Stimulated activated CD4-positive, alpha-beta T cell treated with anti-CD3 and anti-CD28 coated beads, Interleukin-1b, Interleukin-23, amount 100 ng/mL, for 24 hours (primary cell): ENCODE results near the gene SELENON.
A peak's percentile ranks its signal among the peaks of the same experiment; 100 is the strongest.
"Not testable (repeated sequence)": the region's sequence is repeated elsewhere in the genome, so short reads cannot be mapped to it uniquely, and the experiment has no call there.

ENCODE experiments used
- DNase-seq, 4 experiments: peaks; one replicate each; pipeline ENCODE4 v3.0.0-alpha.2; 2020; ENCODE audit warnings: low read depth in 4 of 4, low spot score in 1 of 4

SELENON gene

DNA sequence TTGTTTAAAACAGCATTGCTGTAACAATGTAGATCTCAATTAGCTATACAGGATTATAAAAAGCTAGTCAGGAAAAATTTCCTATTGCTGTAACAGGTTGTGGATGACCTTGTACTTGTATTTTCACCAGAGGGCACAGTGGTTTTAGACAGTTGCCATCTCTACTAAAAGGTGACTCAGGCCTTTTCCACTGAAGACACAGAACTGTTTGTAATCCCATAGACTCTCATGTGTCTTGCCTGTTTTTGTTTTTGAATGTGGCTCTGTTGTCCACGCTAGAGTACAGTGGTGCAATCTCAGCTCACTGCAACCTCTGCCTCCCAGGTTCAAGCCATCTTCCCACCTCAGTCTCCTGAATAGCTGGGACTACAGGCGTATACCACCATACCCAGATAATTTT lies 25.6 kb downstream of the SELENON start:
- DNase-seq: no peak

DNA sequence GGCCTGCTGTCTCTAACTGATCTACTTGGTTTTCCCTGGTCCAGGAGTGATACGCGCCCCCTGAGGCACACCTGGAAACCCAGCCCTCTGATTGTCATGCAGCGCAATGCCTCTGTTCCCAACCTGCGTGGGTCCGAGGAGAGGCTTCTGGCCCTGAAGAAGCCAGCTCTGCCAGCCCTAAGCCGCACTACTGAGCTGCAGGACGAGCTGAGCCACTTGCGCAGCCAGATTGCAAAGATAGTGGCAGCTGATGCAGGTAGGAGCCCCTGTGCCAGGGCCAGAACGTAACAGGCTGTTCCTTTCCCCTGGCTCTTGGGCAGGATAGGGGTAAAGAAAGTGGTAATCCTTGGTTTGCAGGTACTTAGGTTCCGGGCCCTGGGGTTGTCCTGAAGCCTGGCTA lies 26.6 kb downstream of the SELENON start:
- DNase-seq: no peak

DNA sequence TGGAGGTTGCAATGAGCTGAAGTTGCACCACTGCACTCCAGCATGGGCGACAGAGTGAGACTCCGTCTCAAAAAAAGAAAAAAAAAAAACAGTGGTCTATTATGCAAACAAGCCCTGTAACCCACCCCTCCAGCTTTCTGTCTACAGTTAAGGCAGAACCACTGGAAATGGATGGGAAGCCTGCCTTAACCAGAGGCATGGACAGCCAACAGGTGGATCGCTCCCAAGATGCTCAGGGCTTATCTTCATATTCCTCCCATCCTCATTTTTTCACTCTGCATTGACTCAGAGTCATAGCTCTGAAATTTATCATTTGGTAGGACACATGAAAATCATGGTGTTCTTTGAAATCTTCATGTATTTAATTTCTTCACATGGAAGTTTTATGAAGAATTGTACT lies 28.5 kb downstream of the SELENON start:
- no peak for DNase-seq

DNA sequence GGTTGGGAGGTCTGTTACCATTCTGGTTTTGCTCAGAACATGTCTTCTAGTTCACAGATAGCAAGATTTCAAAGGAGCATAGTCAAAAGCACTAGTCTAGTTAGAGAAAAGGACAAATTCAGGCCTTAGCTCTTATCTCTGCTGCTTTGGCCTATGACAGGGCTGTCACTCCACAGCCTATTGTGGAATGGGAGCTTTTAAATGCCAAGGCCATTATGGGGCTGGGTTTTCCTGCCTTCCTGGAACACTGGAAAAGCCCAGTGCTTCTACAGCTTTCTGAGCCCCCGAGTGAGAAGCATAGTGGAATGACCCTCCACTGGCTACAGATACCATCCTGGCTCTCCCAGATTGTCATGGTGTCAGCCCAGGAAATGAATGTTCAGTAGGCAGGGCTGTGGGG lies 29.1 kb downstream of the SELENON start:
- DNase-seq: no peak

DNA sequence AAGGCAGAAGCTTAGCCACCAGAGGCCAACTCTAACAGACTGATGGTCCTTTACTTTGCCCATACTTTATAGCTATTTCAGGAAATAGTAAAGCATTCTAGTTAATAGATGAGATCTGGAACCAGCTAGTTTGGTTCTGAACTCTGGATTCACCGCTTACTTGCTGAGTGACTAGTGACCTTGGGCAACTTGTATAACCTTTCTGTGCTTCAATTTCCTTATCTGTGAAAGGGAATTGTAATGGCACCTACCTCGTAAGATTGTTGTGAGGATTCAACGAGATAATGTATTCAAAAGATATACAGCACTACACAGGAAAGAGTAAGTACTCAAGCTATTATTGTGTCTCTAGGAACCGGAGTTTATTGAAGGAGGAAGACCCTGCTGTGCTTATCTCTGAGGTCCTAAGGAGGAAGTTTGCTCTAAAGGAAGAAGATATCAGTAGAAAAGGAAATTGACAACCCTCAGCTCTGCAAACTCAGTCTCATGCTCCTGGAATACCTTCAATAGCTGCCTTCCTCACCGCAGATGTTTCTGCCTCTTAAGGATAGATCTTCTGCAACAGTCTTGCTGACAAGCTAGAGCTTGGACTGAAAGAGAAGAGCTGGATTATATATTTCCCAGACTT lies 31.7 kb downstream of the SELENON start:
- DNase-seq: no peak

DNA sequence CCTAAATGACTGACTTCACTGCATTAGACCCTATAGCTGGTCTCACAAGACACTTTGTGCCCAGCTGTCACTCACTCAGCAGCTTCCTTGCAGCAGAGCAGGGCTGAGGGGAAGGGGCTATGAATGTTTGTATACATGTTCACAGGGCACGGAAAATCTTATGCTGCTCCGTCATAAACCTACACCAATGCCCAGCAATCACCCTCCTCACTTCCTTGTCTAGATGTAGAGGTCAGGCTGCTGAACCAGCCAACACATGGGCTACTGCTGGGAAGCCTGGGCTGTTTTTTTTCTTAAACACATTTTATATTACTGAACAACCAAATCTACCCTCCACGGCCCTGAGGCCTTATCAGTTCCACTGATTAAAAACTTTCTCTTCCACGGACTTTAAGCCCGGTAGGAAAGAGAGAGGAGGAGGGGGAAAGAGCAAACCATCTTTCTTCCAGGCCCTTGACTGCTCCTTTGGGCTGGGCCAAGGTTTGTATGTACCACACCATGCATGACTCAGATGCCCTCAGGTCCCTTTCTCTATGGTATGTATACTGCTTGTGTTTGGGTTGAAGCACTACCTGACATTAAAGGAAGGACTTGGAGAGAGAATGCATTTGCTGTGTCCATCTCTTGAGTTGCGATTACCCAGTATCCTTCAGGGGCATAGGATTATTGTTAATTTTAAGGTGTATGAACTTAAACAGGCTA lies 32.5 kb downstream of the SELENON start:
- DNase-seq: no peak

DNA sequence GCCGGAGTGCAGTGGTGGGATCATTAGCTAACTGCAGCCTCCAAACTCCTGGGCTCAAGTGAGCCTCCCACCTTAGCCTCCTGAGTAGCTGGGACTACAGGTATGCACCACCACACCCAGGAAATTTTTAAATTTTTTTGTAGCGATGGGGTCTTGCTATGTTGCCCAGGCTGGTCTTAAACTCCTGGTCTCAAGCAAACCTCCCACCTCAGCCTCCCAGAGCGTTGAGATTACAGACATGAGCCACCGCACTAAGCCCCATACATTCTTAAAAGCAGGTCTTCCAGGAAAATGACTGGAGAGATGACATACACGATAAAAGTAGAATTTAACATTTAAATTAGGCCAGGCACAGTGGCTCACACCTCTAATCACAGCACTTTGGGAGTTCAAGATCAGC lies 33.2 kb downstream of the SELENON start:
- DNase-seq: no peak

DNA sequence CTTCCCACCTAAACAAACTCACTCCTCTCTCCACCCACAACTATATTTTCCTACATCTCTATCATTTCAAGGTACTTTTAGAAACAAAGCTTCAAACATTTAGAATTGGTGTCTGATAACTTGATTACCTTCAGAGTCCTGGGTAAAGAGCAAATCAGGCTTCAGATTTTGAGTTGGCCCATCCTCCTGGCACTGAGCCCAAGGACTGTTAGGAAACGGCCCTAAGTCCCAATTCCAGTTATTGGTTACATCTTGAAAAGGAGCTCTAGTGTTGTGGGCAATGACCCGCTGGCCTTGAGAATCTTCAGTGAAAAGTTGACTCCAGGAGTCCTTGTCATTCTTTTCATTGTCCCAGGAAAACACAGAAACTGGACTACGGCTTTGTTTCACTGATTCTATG lies 34.9 kb downstream of the SELENON start:
- no peak for DNase-seq

DNA sequence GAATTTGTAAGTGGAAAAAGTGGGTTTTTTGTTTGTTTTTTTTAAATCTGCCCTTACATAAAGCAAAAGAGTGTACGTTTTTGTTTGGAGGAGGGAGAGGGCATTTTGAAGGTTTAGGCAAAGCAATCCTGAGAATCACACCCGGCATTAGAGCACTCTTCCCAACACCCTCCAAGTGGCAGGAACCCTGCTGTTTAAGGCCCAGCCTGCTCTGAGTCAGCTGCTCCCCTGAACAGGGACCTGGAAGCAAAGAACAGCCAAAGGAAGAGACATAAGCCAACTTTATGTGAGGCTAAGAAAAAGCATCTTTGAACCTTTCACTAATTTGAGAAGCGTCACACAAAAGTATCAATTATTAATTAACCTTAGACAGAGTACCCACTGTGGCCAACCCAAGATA lies 36.7 kb downstream of the SELENON start:
- no peak for DNase-seq

DNA sequence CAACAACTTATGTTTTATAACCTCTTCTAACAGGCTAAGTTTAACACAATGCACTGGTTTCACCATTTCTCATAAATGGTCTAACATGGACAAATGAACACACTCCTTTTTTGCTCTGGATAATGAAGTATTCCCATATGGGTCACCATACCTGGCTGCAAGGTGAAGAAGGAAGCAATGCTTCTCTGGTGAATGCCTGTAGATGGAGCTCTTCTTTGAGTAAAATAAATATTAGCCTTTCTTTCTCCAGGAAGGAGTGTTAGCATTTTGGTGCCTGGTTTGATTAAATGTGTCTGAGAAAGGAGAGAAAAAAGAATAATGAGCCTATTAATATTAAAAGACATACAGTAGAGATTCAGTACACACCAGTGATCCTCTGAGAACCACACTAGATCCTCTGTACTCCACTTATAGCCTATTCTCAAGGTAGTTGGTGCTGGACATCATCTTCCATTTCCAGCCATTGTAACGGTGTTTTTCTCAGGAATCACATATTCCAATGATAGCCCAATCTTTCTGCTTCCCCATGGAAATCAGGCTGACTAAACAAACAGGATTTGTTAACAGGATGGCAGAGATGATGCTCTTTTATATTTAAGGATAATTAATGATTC lies 37.4 kb downstream of the SELENON start:
- DNase-seq: no peak

DNA sequence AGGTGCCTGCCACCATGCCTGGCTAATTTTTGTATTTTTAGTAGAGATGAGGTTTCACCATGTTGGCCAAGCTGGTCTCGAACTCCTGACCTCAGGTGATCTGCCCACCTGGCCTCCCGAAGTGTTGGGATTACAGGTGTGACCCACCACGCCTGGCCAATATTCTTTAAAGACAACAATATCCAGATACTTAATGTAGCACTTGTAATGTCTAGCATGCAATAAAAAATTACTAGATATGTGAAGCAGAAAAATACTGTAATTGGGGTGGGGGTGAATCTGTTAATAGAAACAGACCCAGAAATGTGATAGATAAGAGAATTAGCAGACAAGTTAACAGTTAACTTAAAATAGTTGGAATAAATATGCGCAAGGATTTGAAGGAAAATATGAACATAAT lies 39.8 kb downstream of the SELENON start:
- not testable (repeated sequence) for DNase-seq

DNA sequence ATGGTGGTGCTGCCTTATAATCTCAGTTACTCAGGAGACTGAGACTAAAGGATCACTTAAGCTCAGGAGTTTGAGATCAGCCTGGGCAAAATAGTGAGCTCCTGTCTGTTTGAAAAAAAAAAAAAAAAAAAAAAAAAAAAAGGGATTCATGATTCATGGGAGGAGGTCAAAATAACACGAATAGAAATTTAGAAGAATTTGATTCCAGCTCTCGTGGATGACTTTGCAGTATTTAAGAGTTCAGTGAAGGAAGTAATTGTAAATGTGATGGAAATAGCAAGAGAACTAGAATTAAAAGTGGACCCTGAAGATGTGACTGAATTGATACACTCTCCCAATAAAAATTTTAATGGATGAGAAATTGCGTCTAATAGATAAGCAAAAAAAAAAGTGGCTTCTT lies 43.5 kb downstream of the SELENON start:
- no peak for DNase-seq

DNA sequence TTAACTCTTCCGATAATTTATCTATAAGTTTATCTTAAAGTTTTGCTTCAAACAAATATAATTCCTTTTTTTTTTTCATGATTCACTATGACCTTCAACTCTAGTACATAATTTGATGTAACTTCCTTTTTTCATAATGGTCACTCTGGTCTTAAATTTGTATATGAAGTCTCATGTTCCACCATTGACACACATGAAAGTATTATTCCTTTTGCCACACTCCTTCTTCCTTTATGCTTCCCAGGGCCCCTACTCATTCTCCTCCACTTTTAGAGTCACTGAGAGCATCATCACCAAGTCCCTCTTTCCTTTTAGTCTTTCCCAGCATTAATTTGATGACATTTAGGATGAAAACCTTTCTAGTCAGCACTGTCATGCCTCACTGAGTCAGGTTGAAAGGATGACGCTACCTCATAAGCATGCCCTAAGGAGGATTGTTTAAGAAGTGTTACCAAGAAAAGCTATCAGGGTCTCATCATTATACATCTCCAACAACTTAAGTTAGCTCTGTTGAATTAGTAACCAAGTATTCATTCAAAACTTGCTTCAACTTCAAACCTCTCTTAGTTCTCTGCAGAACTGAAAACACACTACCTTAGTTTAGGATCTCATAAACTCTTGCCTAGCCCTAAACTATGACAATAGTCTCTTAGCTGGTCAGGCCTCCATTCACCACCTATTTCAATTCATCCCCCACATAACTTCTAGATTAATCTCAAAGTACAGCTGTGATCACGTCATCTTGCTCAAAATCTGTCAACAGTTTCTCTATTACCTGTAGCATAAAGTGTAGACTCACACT lies 44.7 kb downstream of the SELENON start:
- no peak for DNase-seq

DNA sequence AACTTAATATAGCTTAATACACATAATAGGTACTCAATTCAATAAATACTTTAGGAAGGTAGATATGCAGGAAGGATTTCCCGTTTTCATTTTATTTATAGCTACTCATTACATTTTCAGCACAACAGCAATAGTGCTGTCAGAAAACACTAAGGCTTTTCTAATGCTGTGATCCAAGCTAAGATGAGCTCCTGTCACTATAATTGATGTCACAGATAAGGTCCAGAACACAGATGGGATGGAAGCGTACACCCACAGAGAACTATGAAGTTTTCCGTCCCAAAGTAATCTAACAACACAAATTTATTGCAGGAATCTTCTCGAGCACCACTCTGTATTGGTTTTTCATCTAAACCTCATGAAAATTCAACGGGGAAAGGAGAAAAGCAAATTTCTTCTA lies 45.7 kb downstream of the SELENON start:
- DNase-seq: no peak

DNA sequence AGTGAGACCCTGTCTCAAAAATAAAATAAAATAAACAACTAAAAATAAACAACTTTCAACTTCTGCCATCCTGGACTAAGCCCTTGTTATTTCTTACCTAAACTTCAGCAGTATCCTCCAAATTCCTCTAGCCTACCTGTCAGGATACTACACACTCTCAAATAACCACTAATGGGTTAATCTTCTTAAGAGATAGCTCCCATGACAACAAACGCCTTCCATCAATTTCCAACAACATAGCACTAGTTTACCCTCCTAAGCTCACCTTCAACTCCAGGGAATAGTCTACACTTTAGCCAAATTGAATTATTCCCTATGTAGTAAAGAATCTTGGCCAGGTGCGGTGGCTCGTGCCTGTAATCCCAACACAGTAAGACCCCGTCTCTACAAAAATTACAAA lies 47.9 kb downstream of the SELENON start:
- no peak for DNase-seq

DNA sequence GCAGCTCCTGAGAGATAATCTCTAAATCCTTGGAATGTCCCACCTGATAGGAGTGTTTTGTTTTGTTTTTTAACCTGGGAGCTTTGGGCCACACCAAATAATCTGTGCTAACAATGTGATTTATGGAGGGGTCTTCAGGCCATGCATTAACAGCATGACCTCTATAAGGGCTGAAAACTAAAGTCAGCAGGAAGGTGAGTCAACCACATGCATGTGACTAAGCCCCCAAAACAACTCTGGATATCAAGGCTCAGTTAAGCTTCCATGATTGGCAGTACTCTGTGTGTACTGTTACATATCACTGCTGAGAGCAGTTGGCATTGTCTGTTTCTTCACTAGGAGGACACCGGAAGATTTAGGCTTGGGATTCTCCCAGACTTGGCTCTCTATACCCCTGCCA lies 48.5 kb downstream of the SELENON start:
- no peak for DNase-seq

DNA sequence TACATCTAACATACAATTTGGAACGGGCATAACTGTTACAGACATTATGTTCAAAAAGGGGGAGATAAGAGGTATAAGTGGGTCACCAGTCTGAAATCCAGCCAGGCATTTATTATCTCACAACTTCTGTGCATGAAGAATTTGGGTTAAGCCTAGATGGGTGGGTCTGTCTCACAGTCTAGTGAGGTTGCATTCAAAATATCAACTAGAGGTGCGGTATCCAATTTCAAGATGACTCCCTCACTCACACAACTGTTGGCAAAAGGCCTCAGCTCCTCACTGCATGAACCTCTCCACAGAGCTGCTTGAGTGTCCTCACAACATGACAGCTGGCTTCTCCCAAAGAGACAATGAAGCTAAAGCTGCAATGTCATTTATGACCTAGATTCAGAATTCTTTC lies 54.6 kb downstream of the SELENON start:
- no peak for DNase-seq

DNA sequence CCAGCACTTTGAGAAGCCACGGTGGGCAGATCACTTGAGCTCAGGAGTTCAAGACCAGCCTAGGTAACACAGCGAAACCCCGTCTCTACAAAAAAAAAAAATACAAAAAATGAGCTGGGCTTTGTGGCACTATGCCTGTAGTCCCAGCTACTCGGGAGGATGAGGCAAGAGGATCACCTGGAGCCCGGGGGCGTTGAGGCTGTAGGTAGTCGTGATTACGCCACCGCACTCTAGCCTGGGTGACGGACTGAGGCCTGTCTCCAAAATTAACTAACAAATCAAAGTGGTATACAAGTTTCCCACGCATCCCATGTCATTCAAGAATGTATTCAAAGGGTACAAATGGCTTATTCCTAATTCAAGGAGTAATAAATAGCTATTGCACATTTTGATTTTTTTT lies 56.9 kb downstream of the SELENON start:
- DNase-seq: no peak

DNA sequence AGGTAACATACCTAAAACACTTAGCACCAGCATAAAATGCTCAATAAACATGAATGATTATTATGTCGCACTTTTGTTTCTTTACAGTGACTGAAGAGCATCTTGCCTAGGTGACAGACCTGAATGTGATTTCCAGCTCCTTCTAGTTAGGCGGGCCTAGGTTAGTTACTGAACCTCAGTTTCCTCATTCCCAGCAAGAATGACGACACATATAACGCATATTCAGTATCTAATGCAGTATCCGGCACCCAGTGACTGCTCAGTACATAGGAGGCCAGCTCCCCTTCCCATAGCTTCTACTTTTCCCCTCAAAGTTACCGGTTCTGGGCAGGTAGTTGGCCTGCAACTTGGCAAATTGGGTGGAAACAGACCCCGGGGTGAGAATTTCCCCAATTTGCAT lies 58.5 kb downstream of the SELENON start:
- DNase-seq: no peak

DNA sequence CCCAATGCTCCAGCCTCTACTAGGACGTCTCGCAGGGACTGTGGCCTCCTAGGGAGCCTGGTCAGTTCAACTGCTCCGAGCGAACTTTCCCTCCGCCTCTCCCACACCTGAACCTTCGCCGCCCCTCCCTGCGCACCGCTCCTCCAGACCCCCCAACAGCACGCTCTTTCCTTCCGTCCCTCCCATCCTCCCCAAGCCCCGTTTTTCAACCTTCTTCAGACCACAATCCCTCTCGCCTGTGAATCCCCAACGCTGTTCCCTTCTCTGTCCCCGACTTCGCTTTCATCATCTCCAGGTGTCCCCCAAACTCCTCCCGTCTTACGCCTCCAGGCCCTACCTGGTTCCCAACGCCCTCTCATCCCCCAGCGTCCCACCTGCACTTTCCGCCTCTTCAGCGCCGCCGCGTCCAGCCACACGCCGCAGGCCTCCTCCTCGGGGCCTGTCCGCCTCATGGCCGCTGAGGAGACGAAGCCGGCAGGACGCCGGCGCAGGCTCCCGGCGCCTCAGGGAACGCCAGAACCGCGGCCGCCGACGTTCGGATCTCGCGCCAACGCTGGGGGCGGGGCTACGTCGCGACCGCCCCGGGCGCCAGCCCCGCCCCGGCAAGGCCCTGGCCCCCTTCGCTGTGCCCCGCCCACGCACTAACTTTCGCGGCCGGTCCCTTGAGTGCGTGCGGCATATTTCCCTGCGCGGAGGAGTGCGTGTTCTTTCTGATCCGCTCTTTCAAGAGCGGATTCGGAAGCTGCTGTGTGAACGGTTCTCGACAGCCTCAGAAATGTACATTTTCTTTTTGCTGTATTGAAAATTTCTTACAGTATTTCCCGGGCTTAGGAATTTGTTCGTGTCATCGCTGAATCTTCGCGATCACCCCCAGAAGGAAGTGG lies 59.2 kb downstream of the SELENON start, which contains the start of gene AUNIP:
AUNIP (minus strand) TSS at position 552 of the 884 bp plus-strand sequence; CDS start at position 452, 100 bp downstream.
- peak; percentile 85 to 90 (median 89) for DNase-seq
